ENCODE results near the gene TMEM255A. TPM values are rescaled to one million over a fixed set of nuclear protein-coding genes. Genes with fewer than 3 reads are reported as not detected.

The TMEM255A gene
- total RNA-seq, 1 donor: under 0.01 TPM

GRCh38 chrX:120271218-120271617, 40.0 kb downstream of the TMEM255A start:
- H3K4me3 ChIP-seq (ENCODE audit: low read depth, low read length): no peak overlapping the region
- TF ChIP-seq CTCF (IDR thresholded peaks at IDR 0.05; ENCODE audit: insufficient read depth, low read depth, low read length): no peak
- DNase-seq (ENCODE audit: low read depth): no peak

- no peak overlapping the region for H3K4me3 ChIP-seq (ENCODE audit: low read depth, low read length)
- TF ChIP-seq CTCF (IDR thresholded peaks at IDR 0.05; ENCODE audit: insufficient read depth, low read depth, low read length): no peak
- no peak for DNase-seq (ENCODE audit: low read depth)
Measured at GRCh38 chrX:120270567-120270966, 40.7 kb downstream of the TMEM255A start.

- no peak overlapping the region for H3K4me3 ChIP-seq (ENCODE audit: low read depth, low read length)
- TF ChIP-seq CTCF (IDR thresholded peaks at IDR 0.05; ENCODE audit: insufficient read depth, low read depth, low read length): no peak
- DNase-seq (ENCODE audit: low read depth): no peak
Measured at GRCh38 chrX:120269373-120270035, 41.8 kb downstream of the TMEM255A start.

GRCh38 chrX:120264341-120264740, 46.9 kb downstream of the TMEM255A start:
- TF ChIP-seq CTCF (IDR thresholded peaks at IDR 0.05; ENCODE audit: insufficient read depth, low read depth, low read length): no peak
- no peak overlapping the region for H3K4me3 ChIP-seq (ENCODE audit: low read depth, low read length)
- no peak for DNase-seq (ENCODE audit: low read depth)

GRCh38 chrX:120262859-120263708, 48.2 kb downstream of the TMEM255A start:
- no peak for DNase-seq (ENCODE audit: low read depth)
- H3K4me3 ChIP-seq (ENCODE audit: low read depth, low read length): no peak overlapping the region

GRCh38 chrX:120260369-120260768, 50.9 kb downstream of the TMEM255A start:
- TF ChIP-seq CTCF (IDR thresholded peaks at IDR 0.05; ENCODE audit: insufficient read depth, low read depth, low read length): no peak
- no peak for DNase-seq (ENCODE audit: low read depth)
- H3K4me3 ChIP-seq (ENCODE audit: low read depth, low read length): no peak overlapping the region

More at GRCh38 chrX:120262859-120263708, 48.2 kb downstream of the TMEM255A start:
- TF ChIP-seq CTCF (IDR thresholded peaks at IDR 0.05; ENCODE audit: insufficient read depth, low read depth, low read length): no peak
